SK-N-SH (cell line): ENCODE data around the gene PON3. TPM values are rescaled to one million over a fixed set of nuclear protein-coding genes. Genes with fewer than 3 reads are reported as not detected.
A peak's percentile ranks its signal among the peaks of the same experiment; 100 is the strongest.

Experiments
- CTCF ChIA-PET: fragments of 300-600, 350-600 bp; formaldehyde crosslinking; extraction: SDS; loops from one replicate; lab custom pipeline; 2021; lab: Yijun Ruan, JAX
- POLR2A ChIA-PET: fragments of 350-600 bp; sonication (Branson Sonifier 250); formaldehyde crosslinking; extraction: SDS; loops from one replicate; lab custom pipeline; 2020; ENCODE audit warnings: antibody characterized with exemption, inconsistent platforms; lab: Yijun Ruan, JAX
- DNase-seq: peaks from one replicate; pipeline ENCODE4 v3.0.0; 2012
- H2AFZ ChIP-seq: fragments of 200-600 bp; sonication (generic); 2 replicates; pipeline ENCODE4 v1.8.1; 2016; ENCODE audit warnings: antibody characterized with exemption, mild to moderate bottlenecking, low read depth
- H3F3A ChIP-seq: fragments of 200-600 bp; sonication (generic); replicated peaks from 2 replicates; pipeline ENCODE3; 2016; ENCODE audit warnings: antibody characterized with exemption, mild to moderate bottlenecking; ENCODE audit not compliant: insufficient read depth
- H3K27ac ChIP-seq, 2 experiments: fragments of 200-500 bp in 1 of 2; fragments of 200-600 bp in 1 of 2; sonication (Bioruptor generic) in 1 of 2; sonication (generic), shearing (Covaris generic) in 1 of 2; 2 replicates each; pipeline versions ENCODE4 v1.5.1 to v1.6.1; 2014 to 2016; ENCODE audit warnings: low read depth in 2 of 2, inconsistent platforms in 1 of 2, low read length in 1 of 2, mild to moderate bottlenecking in 1 of 2, mixed read lengths in 1 of 2
- H3K27me3 ChIP-seq: fragments of 200-600 bp; sonication (generic), shearing (Covaris generic); 2 replicates; pipeline ENCODE4 v1.6.1; 2016; ENCODE audit warnings: mixed run types; ENCODE audit not compliant: insufficient read depth
- H3K36me3 ChIP-seq, 2 experiments: fragments of 200-500 bp in 1 of 2; fragments of 200-600 bp in 1 of 2; sonication (Bioruptor generic) in 1 of 2; sonication (generic) in 1 of 2; replicated peaks in 1 of 2; 2 replicates each; pipeline versions ENCODE3 to v1.5.1; 2014 to 2016; ENCODE audit warnings: low read length in 1 of 2, mild to moderate bottlenecking in 1 of 2; ENCODE audit not compliant: insufficient read depth in 2 of 2, control insufficient read depth in 1 of 2
- H3K4me1 ChIP-seq, 2 experiments: fragments of 200-500 bp in 1 of 2; fragments of 200-600 bp in 1 of 2; sonication (Bioruptor generic) in 1 of 2; sonication (generic), shearing (Covaris generic) in 1 of 2; 2 replicates each; pipeline versions ENCODE4 v1.5.1 to v1.6.1; 2014 to 2016; ENCODE audit warnings: low read depth in 1 of 2, low read length in 1 of 2, mixed run types in 1 of 2; ENCODE audit not compliant: insufficient read depth in 2 of 2, control insufficient read depth in 1 of 2
- H3K4me2 ChIP-seq: fragments of 200-600 bp; sonication (generic), shearing (Covaris generic); 2 replicates; pipeline ENCODE4 v1.6.1; 2017; ENCODE audit warnings: mixed run types
- H3K4me3 ChIP-seq, 2 experiments: fragments of 200-500 bp in 1 of 2; fragments of 200-600 bp in 1 of 2; sonication (Bioruptor generic) in 1 of 2; sonication (generic), shearing (Covaris generic) in 1 of 2; 2 replicates each; pipeline versions ENCODE4 v1.5.1 to v1.8.1; 2014 to 2016; ENCODE audit warnings: low read depth in 2 of 2, inconsistent platforms in 1 of 2, low read length in 1 of 2, mild to moderate bottlenecking in 1 of 2, mixed read lengths in 1 of 2, moderate library complexity in 1 of 2
- H3K79me2 ChIP-seq: fragments of 200-600 bp; sonication (generic); 2 replicates; pipeline ENCODE4 v1.8.1; 2017; ENCODE audit warnings: mild to moderate bottlenecking; ENCODE audit not compliant: insufficient read depth
- H3K9ac ChIP-seq: fragments of 200-600 bp; sonication (generic); 2 replicates; pipeline ENCODE4 v1.6.1; 2017; ENCODE audit warnings: mixed run types
- H3K9me2 ChIP-seq: fragments of 200-600 bp; sonication (generic); 2 replicates; pipeline ENCODE4 v1.6.1; 2017; ENCODE audit warnings: mixed run types
- H3K9me3 ChIP-seq: fragments of 200-600 bp; sonication (generic); 2 replicates; pipeline ENCODE4 v1.6.1; 2017; ENCODE audit warnings: mixed run types, mild to moderate bottlenecking, moderate library complexity
- H4K20me1 ChIP-seq: fragments of 200-600 bp; sonication (generic); 2 replicates; pipeline ENCODE4 v1.6.1; 2017; ENCODE audit warnings: mild to moderate bottlenecking, mixed run types; ENCODE audit not compliant: insufficient read depth
- FOSL2 ChIP-seq: IDR thresholded peaks from 2 replicates; pipeline ENCODE4 v1.4.0; 2012; ENCODE audit warnings: low read depth, mild to moderate bottlenecking, moderate library complexity, borderline replicate concordance
- FOXM1 ChIP-seq: IDR thresholded peaks from 2 replicates; pipeline ENCODE4 v1.4.0; 2012; ENCODE audit warnings: low read depth, mild to moderate bottlenecking
- GATA2 ChIP-seq: sonication (generic); formaldehyde crosslinking; IDR thresholded peaks from 2 replicates; pipeline ENCODE4 v1.5.0; 2020; ENCODE audit warnings: mild to moderate bottlenecking, missing genetic modification reagents
- MXI1 ChIP-seq: IDR thresholded peaks from 2 replicates; pipeline ENCODE4 v1.6.1; 2012; ENCODE audit warnings: mild to moderate bottlenecking, low read depth, low read length, improper control_type of control experiment
- POLR2AphosphoS5 ChIP-seq: IDR thresholded peaks from 2 replicates; pipeline ENCODE4 v1.6.1; 2012; ENCODE audit warnings: low read depth, low read length
- RAD21 ChIP-seq: IDR thresholded peaks from 2 replicates; pipeline ENCODE4 v1.6.1; 2012; ENCODE audit warnings: mild to moderate bottlenecking, low read length
- RCOR1 ChIP-seq: fragments of 150-350 bp; IDR thresholded peaks from 2 replicates; pipeline ENCODE4 v1.6.1; 2017; ENCODE audit warnings: antibody characterized with exemption, low read length
- SIN3A ChIP-seq: IDR thresholded peaks from 2 replicates; pipeline ENCODE4 v1.6.1; 2012; ENCODE audit warnings: low read depth, mild to moderate bottlenecking, low read length, moderate library complexity, borderline replicate concordance
- SMC3 ChIP-seq: IDR thresholded peaks from 2 replicates; pipeline ENCODE4 v1.6.1; 2012; ENCODE audit warnings: low read depth, low read length, improper control_type of control experiment
- TAF1 ChIP-seq: IDR thresholded peaks from 2 replicates; pipeline ENCODE4 v1.6.1; 2012; ENCODE audit warnings: low read depth, mild to moderate bottlenecking, low read length, moderate library complexity, borderline replicate concordance
- TEAD4 ChIP-seq: IDR thresholded peaks from 2 replicates; pipeline ENCODE4 v1.4.0; 2012; ENCODE audit warnings: mild to moderate bottlenecking, borderline replicate concordance; ENCODE audit not compliant: insufficient read depth
- YY1 ChIP-seq: IDR thresholded peaks from 2 replicates; pipeline ENCODE4 v1.4.0; 2012; ENCODE audit warnings: low read depth, mild to moderate bottlenecking
- WGBS: methylation state at CpG from one replicate; pipeline ENCODE4 v1.1.6; 2017; ENCODE audit warnings: low lambda C conversion rate; 5-methylcytosine and 5-hydroxymethylcytosine counted together
- polyA plus RNA-seq, 3 experiments: library from polyadenylated mRNA; depleted of rRNA; stranded (reverse); fragments of >200 nt; gene quantifications; 2 replicates each; pipeline ENCODE4 v1.2.3, GENCODE V29; 2012
- TF ChIP-seq, protein P1 (sequence below): IDR thresholded peaks from 2 replicates; pipeline ENCODE4 v1.4.0; 2012; ENCODE audit warnings: low read depth, borderline replicate concordance
- TF ChIP-seq, protein P2 (sequence below): fragments of 200-600 bp; sonication (generic); IDR thresholded peaks from 2 replicates; pipeline ENCODE4 v1.6.1; 2017; ENCODE audit warnings: antibody characterized with exemption, mild to moderate bottlenecking, moderate library complexity
- TF ChIP-seq, protein P3 (sequence below): IDR thresholded peaks from 2 replicates; pipeline ENCODE4 v1.6.1; 2012; ENCODE audit warnings: mild to moderate bottlenecking, low read depth, low read length, moderate library complexity
- TF ChIP-seq, protein P4 (sequence below): fragments of 150-350 bp; IDR thresholded peaks from 2 replicates; pipeline ENCODE4 v1.6.1; 2017; ENCODE audit warnings: antibody characterized with exemption, low read length, low read depth, borderline replicate concordance
- TF ChIP-seq, protein P5 (sequence below): IDR thresholded peaks from 2 replicates; pipeline ENCODE4 v1.4.0; 2012; ENCODE audit warnings: low read depth

PON3 gene
- polyA plus RNA-seq, 1 of the 3 experiments (the other 2 are of a cell fraction), result not detected

DNA sequence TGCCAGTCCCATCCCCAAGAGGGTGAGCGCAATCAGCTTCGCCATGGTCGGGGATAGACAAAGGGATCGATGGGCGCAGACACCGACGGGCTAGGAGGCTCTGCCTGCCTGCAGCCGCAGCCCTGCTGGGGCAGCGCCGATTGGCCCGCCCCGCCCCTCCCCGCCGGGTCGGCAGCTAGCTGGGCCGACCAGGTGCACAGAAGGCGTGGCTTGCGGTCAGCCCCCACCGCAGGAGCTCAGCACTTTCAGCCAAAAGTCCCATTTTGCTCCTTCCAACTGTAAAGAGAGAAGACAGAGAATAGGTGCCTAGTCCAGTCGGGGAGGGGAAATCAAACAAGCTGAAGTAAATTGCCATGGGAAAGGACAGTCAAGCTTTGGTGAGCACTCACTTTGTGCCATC, 71.7 kb downstream of the PON3 start, which contains the start of gene PON1:
Gene PON1, minus strand, starts transcription at position 102 of the 400 bp plus-strand sequence. Its CDS starts 57 bp downstream, at position 45.
- Histone ChIP-seq H3K9me2 (no peaks in the 10 kb centered on the region), H3K4me1 (no peaks in the 10 kb centered on the region; a peak in 1 of 4 replicates), H3K27ac (no peak within 1 kb of the TSS), H3K9me3 (no peaks in the 10 kb centered on the region), H4K20me1 (no peaks in the 10 kb centered on the region), H3K36me3 (no peaks in the 10 kb centered on the region), H3K27me3 (no peaks in the 10 kb centered on the region), H3K4me2 (no peak within 1 kb of the TSS), H2AFZ (no peak within 1 kb of the TSS), H3K4me3 (no peak within 1 kb of the TSS), H3F3A (no peaks in the 10 kb centered on the region), H3K9ac (no peak within 1 kb of the TSS), H3K79me2 (no peaks in the 10 kb centered on the region)
- POLR2A ChIA-PET, result no interaction called here
- 41% methylated on average over 17 of the region's 20 CpGs for WGBS
- CTCF ChIA-PET, result interaction anchor here (1.1 kb wide), 1 partner anchor 28 kb away, joined by 3 read pairs; no protein-coding TSS in a partner anchor
- peak; percentile 35 for DNase-seq
- TF ChIP-seq POLR2AphosphoS5, result no peak
- TF ChIP-seq, protein P1, sequence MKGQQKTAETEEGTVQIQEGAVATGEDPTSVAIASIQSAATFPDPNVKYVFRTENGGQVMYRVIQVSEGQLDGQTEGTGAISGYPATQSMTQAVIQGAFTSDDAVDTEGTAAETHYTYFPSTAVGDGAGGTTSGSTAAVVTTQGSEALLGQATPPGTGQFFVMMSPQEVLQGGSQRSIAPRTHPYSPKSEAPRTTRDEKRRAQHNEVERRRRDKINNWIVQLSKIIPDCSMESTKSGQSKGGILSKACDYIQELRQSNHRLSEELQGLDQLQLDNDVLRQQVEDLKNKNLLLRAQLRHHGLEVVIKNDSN, result no peak
- no peak for TF ChIP-seq TAF1
- TF ChIP-seq SIN3A, result no peak
- no peak for TF ChIP-seq MXI1
- TF ChIP-seq GATA2, result no peak
- no peak for TF ChIP-seq YY1
- TF ChIP-seq FOXM1, result no peak
- TF ChIP-seq, protein P2, sequence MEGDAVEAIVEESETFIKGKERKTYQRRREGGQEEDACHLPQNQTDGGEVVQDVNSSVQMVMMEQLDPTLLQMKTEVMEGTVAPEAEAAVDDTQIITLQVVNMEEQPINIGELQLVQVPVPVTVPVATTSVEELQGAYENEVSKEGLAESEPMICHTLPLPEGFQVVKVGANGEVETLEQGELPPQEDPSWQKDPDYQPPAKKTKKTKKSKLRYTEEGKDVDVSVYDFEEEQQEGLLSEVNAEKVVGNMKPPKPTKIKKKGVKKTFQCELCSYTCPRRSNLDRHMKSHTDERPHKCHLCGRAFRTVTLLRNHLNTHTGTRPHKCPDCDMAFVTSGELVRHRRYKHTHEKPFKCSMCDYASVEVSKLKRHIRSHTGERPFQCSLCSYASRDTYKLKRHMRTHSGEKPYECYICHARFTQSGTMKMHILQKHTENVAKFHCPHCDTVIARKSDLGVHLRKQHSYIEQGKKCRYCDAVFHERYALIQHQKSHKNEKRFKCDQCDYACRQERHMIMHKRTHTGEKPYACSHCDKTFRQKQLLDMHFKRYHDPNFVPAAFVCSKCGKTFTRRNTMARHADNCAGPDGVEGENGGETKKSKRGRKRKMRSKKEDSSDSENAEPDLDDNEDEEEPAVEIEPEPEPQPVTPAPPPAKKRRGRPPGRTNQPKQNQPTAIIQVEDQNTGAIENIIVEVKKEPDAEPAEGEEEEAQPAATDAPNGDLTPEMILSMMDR, result no peak
- TF ChIP-seq, protein P3, sequence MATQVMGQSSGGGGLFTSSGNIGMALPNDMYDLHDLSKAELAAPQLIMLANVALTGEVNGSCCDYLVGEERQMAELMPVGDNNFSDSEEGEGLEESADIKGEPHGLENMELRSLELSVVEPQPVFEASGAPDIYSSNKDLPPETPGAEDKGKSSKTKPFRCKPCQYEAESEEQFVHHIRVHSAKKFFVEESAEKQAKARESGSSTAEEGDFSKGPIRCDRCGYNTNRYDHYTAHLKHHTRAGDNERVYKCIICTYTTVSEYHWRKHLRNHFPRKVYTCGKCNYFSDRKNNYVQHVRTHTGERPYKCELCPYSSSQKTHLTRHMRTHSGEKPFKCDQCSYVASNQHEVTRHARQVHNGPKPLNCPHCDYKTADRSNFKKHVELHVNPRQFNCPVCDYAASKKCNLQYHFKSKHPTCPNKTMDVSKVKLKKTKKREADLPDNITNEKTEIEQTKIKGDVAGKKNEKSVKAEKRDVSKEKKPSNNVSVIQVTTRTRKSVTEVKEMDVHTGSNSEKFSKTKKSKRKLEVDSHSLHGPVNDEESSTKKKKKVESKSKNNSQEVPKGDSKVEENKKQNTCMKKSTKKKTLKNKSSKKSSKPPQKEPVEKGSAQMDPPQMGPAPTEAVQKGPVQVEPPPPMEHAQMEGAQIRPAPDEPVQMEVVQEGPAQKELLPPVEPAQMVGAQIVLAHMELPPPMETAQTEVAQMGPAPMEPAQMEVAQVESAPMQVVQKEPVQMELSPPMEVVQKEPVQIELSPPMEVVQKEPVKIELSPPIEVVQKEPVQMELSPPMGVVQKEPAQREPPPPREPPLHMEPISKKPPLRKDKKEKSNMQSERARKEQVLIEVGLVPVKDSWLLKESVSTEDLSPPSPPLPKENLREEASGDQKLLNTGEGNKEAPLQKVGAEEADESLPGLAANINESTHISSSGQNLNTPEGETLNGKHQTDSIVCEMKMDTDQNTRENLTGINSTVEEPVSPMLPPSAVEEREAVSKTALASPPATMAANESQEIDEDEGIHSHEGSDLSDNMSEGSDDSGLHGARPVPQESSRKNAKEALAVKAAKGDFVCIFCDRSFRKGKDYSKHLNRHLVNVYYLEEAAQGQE, result no peak
- no peak for TF ChIP-seq RAD21
- TF ChIP-seq, protein P4, sequence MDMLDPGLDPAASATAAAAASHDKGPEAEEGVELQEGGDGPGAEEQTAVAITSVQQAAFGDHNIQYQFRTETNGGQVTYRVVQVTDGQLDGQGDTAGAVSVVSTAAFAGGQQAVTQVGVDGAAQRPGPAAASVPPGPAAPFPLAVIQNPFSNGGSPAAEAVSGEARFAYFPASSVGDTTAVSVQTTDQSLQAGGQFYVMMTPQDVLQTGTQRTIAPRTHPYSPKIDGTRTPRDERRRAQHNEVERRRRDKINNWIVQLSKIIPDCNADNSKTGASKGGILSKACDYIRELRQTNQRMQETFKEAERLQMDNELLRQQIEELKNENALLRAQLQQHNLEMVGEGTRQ, result no peak
- TF ChIP-seq FOSL2, result no peak
- no peak for TF ChIP-seq RCOR1
- no peak for TF ChIP-seq SMC3
- TF ChIP-seq, protein P5, sequence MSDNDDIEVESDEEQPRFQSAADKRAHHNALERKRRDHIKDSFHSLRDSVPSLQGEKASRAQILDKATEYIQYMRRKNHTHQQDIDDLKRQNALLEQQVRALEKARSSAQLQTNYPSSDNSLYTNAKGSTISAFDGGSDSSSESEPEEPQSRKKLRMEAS, result no peak
- no peak for TF ChIP-seq TEAD4
